Neutrophil (primary cell): ENCODE data around the gene SH3PXD2B.
"Not testable (repeated sequence)": the region's sequence is repeated elsewhere in the genome, so short reads cannot be mapped to it uniquely, and the experiment has no call there.

ENCODE experiments used
- H3K27ac ChIP-seq: fragments of 200-600 bp; sonication (generic); 2 replicates; pipeline ENCODE4 v1.5.1; 2016; ENCODE audit warnings: mild to moderate bottlenecking, moderate library complexity
- H3K27me3 ChIP-seq: fragments of 200-600 bp; sonication (generic); 2 replicates; pipeline ENCODE4 v1.6.0; 2016; ENCODE audit warnings: mild to moderate bottlenecking
- H3K36me3 ChIP-seq: fragments of 200-600 bp; sonication (generic); 2 replicates; pipeline ENCODE4 v1.5.1; 2017
- H3K4me1 ChIP-seq, 2 experiments: fragments of 200-600 bp in 1 of 2; sonication (generic) in 1 of 2; 1 replicate in 1 of 2; 2 replicates in 1 of 2; pipeline versions ENCODE4 v1.5.1 to v1.6.1; 2013 to 2016; ENCODE audit warnings: low read depth in 1 of 2, low read length in 1 of 2, mild to moderate bottlenecking in 1 of 2, moderate library complexity in 1 of 2; ENCODE audit not compliant: control insufficient read depth in 1 of 2, insufficient read depth in 1 of 2
- H3K4me3 ChIP-seq, 2 experiments: fragments of 200-600 bp in 1 of 2; sonication (generic) in 1 of 2; 1 replicate in 1 of 2; 2 replicates in 1 of 2; pipeline ENCODE4 v1.5.1; 2013 to 2016; ENCODE audit warnings: low read depth in 1 of 2, low read length in 1 of 2, mild to moderate bottlenecking in 1 of 2, moderate library complexity in 1 of 2
- H3K9me3 ChIP-seq: fragments of 200-600 bp; sonication (generic); 2 replicates; pipeline ENCODE4 v1.5.1; 2016
- TF ChIP-seq, protein P1 (sequence below): fragments of 200-600 bp; sonication (generic); IDR thresholded peaks from 2 replicates; pipeline ENCODE4 v1.5.1; 2016; ENCODE audit warnings: antibody characterized with exemption

Gene SH3PXD2B

DNA sequence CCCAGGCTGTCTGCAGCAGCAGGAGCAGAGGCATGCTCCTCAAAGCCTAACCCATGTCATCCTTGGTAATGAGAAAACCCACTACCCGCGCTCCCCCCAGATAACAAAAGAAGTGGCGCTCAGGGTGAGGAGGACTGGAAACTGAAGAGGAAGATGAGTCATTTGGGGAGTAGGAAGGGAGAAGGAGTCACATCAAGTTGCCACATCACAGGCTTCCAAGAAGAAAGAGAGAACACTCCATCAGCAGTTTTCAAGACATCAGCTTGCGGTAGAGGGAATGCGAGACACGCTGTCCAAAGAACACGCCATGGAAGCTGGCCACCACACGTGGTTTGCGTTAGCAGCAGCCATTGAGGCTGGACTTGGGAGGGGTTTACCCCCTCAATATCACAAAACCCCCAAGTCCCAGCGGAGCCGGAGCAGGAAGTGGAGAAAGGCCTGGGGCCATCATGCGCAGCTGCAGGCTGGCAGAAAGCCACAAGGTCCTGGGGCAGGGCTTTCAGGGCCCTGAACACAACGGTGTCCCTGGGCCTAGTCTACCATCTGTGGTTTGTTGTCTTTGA is 41.5 kb downstream of the SH3PXD2B start:
- Histone ChIP-seq H3K4me3 (peak overlapping the region in 1 of 2 experiments; percentile 40), H3K4me1 (peaks cover 16 to 51% of the 10 kb centered on the region in 2 experiments), H3K27me3 (no peaks in the 10 kb centered on the region), H3K9me3 (no peaks in the 10 kb centered on the region), H3K27ac (no peak overlapping the region), H3K36me3 (no peaks in the 10 kb centered on the region)
- TF ChIP-seq, protein P1, sequence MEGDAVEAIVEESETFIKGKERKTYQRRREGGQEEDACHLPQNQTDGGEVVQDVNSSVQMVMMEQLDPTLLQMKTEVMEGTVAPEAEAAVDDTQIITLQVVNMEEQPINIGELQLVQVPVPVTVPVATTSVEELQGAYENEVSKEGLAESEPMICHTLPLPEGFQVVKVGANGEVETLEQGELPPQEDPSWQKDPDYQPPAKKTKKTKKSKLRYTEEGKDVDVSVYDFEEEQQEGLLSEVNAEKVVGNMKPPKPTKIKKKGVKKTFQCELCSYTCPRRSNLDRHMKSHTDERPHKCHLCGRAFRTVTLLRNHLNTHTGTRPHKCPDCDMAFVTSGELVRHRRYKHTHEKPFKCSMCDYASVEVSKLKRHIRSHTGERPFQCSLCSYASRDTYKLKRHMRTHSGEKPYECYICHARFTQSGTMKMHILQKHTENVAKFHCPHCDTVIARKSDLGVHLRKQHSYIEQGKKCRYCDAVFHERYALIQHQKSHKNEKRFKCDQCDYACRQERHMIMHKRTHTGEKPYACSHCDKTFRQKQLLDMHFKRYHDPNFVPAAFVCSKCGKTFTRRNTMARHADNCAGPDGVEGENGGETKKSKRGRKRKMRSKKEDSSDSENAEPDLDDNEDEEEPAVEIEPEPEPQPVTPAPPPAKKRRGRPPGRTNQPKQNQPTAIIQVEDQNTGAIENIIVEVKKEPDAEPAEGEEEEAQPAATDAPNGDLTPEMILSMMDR = no peak

DNA sequence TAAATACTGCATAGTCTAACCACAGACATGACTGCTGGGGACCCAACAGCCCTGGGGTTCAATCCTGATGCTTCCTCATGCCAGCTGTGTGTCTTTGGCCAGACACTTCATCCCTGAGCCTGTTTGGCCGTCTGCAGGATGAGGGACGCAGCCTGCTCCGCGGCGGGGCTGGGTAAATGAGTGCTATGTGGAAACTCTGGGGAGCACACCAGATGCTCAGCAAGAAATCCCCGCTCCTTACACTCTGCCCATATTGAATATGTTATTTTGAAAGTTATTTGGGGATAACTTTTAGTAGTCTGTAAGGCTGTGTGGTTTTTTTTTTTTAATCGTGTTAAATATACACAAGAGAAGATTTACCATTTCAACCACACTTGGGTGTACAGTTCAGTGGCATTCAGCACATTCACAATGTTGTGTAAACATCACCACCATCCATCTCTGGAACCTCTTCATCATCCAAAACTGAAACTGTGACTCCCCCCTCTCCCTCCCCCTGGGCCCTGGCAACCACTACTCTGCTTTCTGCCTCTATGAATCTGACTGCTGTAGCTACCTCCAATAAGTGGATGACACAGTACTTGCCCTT is 42.7 kb downstream of the SH3PXD2B start:
- Histone ChIP-seq H3K27ac (no peak overlapping the region), H3K27me3 (peaks cover 4% of the 10 kb centered on the region), H3K36me3 (no peaks in the 10 kb centered on the region), H3K4me1 (peaks cover 16 to 51% of the 10 kb centered on the region in 2 experiments), H3K4me3 (no peak overlapping the region), H3K9me3 (no peaks in the 10 kb centered on the region)
- TF ChIP-seq, protein P1 = no peak

DNA sequence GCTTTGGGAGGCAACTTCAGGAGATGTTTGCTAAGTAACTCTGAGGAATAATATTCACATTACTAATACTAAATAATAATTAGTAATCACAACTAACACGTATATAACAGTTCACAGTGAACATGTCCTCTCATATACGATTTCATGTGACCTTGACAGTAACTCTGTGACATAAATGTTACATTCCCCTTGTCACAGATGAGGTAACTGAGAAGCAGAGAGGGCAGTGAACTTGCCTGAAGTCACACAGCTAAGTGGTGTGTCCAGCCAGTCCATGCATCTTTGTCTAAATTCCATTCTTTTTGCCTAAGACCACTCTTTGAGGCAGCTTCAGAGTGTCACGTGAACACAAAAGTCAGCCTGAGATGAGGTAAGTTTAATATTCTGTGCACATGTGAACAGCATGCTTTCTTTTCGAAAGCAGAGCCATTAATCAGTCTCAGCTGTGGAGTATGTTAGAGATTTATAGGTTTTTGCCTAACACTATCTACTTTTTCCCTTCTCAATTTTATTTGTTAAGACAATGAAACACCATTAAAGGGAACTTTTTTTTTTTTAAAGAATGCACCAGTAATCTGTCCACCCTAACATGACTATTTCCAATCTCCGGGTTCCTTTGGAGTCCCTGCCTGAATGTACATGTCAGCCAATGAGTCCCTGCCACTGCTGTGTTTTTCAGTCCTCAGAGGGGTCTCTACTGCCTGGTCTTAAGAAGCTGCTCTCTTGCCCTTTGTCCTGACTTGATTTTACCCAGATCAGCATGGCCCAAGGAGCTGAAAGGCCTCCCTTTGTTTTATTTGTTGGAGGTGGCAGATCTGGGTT is 43.5 kb downstream of the SH3PXD2B start:
- TF ChIP-seq, protein P1 = no peak
- Histone ChIP-seq H3K36me3 (no peaks in the 10 kb centered on the region), H3K9me3 (no peaks in the 10 kb centered on the region), H3K27me3 (peaks cover 4% of the 10 kb centered on the region), H3K4me1 (peaks cover 16 to 51% of the 10 kb centered on the region in 2 experiments), H3K4me3 (no peak overlapping the region), H3K27ac (no peak overlapping the region)

DNA sequence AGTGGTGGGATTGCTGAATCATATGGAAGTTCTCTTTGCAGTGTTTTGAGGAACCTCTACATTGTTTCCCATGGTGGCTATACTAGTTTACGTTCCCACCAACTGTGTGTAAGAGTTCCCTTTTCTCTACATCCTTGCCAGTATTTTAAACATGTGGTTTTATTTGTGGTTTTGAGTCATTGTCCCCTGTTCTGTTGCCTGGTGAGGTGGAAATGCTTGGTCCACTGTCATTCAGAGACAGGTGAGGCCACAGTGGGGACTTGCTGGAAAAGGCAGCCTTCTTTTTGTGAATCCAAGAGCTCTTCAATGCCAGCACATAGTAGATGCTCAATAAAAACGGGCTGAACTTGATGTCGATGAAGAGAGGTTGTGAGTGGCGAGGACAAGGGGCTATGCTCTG is 44.2 kb downstream of the SH3PXD2B start:
- H3K27ac ChIP-seq = no peak overlapping the region
- H3K4me3 ChIP-seq = no peak overlapping the region
- H3K27me3 ChIP-seq = peaks cover 4% of the 10 kb centered on the region
- H3K9me3 ChIP-seq = no peaks in the 10 kb centered on the region
- no peaks in the 10 kb centered on the region for H3K36me3 ChIP-seq
- H3K4me1 ChIP-seq = peaks cover 16 to 51% of the 10 kb centered on the region in 2 experiments
- TF ChIP-seq, protein P1 = no peak

DNA sequence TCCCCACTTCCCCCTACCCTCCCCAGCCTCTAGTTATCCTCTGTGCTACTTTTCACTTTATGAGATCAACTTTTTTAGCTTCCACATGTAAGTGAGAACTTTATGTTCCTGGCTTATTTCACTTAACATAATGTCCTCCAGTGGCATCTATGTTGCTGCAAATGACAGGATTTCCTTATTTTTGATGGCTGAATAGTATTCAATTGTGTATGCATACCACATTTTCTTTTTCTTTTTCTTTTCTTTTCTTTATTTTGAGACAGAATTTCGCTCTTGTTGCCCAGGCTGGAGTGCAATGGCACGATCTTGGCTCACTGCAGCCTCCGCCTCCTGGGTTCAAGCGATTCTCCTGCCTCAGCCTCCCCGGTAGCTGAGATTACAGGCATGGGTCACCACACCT is 44.8 kb downstream of the SH3PXD2B start:
- not testable (repeated sequence) for H3K27ac ChIP-seq, H3K36me3 ChIP-seq, H3K27me3 ChIP-seq, H3K9me3 ChIP-seq, H3K4me3 ChIP-seq
- peaks cover 16 to 51% of the 10 kb centered on the region in 2 experiments for H3K4me1 ChIP-seq

DNA sequence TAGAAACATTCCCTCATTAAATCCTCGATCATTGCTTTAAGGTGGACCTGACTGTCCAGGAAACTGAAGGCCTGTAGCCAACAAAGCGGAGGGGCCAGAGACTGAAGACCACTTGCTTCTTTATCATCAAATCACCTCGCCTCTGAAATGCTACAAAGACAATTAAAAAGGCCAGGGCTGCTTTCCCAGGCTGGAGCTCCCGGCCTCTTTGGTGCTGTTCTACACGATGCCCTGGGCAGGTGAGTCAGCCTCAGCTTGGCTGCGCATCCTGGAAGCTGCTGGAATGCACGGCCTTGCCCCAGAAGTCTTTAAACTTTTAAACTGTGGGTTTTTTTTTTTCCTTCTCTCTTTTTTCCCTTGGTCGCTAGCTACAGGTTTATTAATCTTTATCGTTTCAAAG is 46.5 kb downstream of the SH3PXD2B start:
- TF ChIP-seq, protein P1 = no peak
- H3K4me1 ChIP-seq = peaks cover 9 to 40% of the 10 kb centered on the region in 2 experiments
- H3K4me3 ChIP-seq = no peak overlapping the region
- H3K9me3 ChIP-seq = no peaks in the 10 kb centered on the region
- no peak overlapping the region for H3K27ac ChIP-seq
- no peaks in the 10 kb centered on the region for H3K36me3 ChIP-seq
- H3K27me3 ChIP-seq = peaks cover 4% of the 10 kb centered on the region
